Stimulated activated CD4-positive, alpha-beta T cell treated with anti-CD3 and anti-CD28 coated beads, TNF-alpha, amount 100 ng/mL, for 24 hours (primary cell): Measurements from ENCODE around the gene TTC9.
A peak's percentile ranks its signal among the peaks of the same experiment; 100 is the strongest.

ENCODE experiments used
- DNase-seq, 3 experiments: peaks; one replicate each; pipeline ENCODE4 v3.0.0-alpha.2; 2020; ENCODE audit warnings: low read depth in 3 of 3

The TTC9 gene

GRCh38 chr14:70645892-70646291 lies 4.2 kb downstream of the TTC9 start:
- no peak for DNase-seq

GRCh38 chr14:70646705-70647104 lies 5.0 kb downstream of the TTC9 start:
- DNase-seq, result no peak

DNA sequence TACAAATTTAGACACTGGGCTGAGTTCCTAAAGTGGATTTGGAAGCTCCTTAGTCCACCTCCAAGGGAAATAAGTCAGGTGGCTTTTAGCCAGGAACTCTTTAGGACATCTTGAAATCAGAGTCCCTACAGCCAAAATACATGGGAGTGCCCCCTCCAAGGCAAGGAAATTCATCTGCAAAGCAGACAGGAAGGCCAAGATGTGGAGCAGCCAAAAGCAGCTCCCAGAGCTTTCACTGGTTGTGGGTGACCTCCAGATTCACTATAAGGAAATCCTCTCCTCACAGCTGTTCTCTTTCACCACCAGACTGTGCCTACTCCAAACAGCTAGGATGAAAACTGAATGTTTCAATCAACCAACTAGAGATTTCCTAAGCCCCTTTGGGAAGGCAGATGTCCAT lies 6.6 kb downstream of the TTC9 start:
- no peak for DNase-seq

DNA sequence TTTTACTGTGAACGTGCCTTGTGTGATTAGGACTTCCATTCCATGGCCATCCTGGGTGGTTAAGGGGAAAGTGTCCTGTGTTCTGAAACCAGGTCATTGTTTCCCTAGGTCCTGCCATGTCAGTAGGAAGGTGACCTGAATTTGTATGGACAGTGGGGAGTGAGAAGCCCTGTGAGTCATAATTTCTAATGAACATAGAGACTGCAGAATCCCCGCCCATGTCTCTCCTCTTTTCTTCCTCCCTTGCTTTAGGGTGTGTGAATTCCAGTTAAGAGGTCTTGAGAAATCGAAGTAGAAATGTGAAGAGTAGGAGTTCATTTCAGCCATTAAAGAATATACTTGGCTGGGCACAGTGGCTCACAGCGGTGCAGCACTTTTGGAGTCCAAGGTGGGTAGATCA lies 8.1 kb downstream of the TTC9 start:
- no peak for DNase-seq

DNA sequence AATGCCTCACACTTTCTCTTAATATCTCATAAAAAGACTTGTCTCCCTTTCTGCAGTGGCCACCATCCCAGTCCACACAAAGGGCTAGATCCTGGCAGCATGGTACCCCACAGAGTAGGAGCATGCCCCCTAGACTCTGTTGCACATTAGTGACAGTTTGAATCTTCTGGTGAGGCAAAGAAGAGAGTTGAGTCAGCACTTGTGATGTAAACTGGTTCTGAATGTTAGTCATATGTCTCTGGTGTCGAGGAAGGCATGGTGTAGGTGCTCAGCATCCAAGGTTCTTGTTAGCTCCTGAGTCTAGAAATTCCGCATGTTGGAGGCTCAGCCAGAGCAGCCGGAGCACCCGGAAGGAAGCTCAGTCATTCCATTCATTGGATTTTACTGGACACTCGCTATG lies 9.8 kb downstream of the TTC9 start:
- no peak for DNase-seq

DNA sequence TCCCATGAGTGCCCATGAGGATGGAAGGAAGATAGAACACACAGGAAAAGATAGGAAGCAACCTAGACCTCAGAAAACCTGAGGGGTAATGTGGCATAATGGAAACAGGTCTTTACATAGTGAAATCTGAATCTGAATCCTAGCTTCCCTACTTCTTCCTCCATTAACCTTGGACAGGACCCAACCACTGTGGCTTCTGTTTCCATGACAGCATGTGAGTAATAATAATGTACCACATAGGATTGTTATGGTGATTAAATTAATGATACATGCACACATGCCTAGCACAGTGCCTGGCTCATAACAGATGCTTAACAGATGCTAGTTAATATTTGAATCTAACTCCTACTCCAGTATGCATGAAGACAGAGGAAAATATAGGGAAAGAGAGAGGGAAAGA lies 11.2 kb downstream of the TTC9 start:
- no peak for DNase-seq

- DNase-seq, result no peak
These were observed 11.9 kb downstream of the TTC9 start for GRCh38 chr14:70653662-70654061.

DNA sequence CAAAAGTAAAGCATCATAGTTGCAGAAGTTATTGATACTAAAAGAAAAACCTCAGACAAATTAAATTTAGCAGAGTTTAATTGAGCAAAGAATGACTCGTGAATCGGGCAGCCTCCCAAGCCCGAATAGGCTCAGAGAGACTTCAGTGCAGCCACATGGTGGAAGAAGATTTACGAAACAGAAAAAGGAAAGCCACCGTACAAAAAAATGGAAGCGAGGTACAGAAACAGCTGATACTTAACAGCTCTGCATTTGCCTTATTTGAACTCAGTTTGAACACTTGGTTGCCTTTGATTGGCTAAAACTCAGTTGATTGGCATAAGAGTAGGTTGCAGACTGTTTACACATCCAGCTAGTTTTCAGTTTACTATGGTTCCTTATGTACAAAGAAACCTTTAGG lies 12.9 kb downstream of the TTC9 start:
- DNase-seq, result no peak

DNA sequence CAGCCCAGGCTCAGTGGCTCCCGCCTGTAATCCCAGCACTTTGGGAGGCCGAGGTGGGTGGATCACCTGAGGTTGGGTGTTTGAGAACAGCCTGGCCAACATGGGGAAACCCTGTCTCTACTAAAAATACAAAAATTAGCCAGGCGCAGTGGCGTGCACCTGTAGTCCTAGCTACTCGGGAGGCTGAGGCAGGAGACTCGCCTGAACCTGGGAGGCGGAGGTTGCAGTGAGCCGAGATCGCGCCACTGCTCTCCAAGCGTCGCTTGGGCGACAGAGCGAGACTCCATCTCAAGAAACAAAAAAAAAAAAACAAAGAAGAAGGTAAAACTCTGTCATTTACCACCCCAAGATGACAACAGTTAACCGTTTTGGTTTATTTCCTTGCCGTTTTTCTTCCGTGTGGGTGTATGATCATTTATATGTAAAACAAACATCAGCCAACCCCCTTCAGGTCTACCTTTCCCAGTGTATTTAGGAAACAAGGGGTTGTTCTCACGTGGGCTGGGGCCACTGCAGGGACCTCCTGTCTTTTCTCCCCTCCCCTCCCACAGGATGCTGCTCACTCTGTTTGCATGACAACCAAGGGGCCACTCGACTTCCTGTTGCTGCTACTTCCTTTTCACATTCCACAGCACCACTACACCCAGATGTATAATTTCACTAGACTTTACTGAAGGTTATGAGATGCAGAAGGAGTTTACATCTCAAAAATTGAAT lies 13.6 kb downstream of the TTC9 start:
- peak; percentile 41 to 63 (median 55) for DNase-seq

GRCh38 chr14:70658899-70659298 lies 17.2 kb downstream of the TTC9 start:
- no peak for DNase-seq

- DNase-seq, result peak in 2 of 3 experiments; percentile 21 to 28
These were observed 19.5 kb downstream of the TTC9 start for GRCh38 chr14:70660967-70661893.

GRCh38 chr14:70662080-70662479 lies 20.4 kb downstream of the TTC9 start:
- no peak for DNase-seq

DNA sequence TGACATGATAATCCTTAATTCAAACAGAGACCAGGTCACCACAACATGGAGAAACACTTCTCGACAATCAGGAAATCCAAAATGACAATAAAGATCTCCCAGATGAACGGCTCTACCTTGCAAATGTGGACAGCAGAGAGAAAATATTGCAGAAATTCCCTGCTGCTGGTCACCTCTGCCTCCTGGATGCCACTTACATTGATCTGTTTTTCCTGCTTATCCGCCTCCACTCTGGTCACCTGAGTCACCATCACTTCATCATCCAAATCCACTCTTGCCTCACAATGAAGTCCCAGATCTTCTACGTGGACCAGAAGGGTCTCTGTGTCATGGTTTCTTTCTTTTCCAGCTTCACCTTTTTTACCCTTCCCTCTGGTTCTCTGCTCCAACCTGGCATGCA lies 21.1 kb downstream of the TTC9 start:
- DNase-seq, result no peak

- no peak for DNase-seq
These were observed 22.0 kb downstream of the TTC9 start for GRCh38 chr14:70663707-70664179.

DNA sequence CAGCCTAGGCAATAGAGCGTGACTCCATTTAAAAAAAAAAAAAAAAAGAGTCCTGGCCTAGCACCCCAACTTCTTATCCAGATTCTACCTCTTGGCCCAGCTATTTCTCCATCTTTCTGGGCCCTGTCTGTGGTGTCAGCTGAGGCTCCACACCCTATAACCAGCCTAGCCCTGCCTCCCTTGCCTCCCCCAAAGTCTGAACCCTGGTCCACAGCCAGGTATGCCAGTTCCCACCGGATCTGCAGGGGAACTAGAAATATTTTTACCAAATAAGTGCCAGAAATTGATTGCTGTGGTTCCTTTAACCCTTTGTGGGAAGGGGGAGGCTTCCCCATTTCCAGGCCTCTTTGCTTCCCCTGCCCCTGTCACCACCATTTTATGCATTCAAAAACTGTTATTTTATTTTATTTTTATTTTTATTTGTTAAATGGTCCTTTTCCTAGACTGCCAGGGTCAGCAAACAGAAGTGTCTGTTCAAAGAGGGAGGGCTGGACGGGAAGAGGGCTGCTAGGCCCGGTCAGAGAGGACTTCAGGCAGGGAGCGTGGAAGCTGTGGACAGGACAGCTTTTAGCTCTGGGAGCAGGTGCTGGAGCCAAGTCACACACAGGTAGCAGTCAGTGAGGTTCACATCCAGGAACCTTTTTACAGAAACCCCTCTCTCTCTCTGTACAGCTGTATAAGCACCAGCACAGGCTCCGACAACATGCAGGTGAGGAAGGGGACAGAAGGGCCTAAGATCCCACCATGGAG lies 23.2 kb downstream of the TTC9 start:
- no peak for DNase-seq

DNA sequence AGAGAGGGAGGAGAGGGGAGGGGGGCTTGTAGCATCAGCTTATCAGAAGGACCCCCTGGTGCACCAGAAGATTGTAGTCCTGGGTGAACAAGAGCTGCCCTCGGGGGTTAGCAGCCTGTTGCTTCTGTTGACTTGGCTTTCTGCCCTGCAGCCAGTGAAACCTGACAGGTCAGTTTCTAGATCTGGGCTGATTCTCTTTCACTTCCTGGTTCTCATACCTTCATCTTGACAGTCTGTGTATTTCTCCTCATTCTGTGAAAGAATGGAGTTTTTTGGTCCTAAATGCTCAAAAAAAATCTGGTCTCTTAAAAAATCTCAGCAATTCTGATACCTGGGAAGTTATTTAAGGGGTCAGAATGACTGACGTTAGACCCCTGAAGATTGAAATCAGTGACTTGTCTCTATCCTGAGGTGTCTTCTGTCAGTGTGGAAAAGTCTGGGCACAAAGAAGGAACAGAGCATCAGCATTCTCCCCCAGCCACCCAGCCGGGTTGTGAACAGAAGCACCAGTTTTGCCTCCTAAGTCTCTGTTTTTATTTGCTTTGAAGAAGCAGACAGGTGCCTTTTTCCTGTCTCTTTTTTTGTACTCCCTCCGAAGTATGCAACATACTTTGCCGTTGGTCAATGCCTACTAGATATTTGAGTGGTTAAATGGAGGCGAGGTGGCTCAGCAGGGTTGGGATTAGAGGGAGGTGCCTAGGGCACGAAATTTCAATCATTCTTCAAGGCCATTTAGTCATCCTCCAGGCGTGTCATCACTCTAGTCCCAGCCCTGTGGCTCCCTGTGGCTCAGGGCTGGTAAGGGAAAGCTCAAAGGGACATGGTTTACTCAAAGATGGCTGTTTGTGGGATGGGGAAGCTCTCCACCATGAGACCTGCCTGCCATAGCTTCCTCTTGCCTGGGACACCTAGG lies 24.0 kb downstream of the TTC9 start:
- DNase-seq, result no peak

GRCh38 chr14:70666361-70666686 lies 24.6 kb downstream of the TTC9 start:
- DNase-seq, result no peak

- DNase-seq, result no peak
These were observed 29.4 kb downstream of the TTC9 start for GRCh38 chr14:70670992-70671651.

DNA sequence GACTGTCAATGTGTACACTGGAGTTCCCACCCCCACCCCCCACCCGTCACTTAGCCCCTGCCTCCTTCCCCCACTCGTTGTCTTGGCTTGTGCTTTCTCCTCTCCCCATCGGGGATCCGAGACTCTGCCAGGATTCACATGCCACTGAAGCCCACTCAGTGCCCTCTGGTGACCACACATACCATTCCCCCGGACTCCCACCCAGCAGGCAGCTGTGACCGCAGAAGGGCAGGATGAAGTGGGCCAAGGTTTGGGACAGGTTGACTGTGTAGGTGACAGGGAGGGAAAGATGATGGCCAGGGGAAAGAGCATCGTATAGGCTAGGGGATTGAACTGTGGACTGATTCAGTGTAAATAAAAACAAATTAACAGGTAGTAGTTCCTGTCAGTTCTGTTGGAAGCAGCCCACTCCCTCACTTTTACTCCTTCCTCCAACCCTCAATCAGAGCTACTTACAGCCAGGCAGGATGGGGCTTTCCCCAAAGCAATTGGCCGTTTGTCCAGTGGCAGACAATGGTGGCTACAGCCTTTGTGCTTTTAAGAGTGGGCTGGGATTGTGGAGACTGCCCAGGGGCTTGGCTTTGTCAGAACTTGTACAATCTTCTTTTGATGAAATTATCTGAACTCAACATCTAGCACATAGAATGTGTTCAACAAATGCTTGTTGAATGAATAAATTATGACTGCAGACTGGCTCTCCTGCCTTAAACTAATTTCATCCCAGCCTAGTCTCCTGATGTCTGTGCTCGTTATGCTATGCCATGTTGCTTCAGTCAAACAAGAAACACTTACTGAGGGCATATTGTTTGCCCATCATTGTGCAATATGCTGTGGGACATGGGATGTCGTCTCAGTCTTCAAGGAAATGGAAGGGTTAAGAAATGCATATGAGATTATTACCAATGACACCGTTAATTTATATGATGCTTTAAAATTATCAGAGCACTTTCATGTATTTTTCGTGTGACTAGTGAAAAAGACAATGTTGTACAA lies 30.2 kb downstream of the TTC9 start:
- DNase-seq, result no peak

- DNase-seq, result no peak
These were observed 35.6 kb downstream of the TTC9 start for GRCh38 chr14:70677341-70677740.
